Colon (tissue), 2 donors: ENCODE results near the gene ZBTB40.

Experiments used
- FAIRE-seq: peaks from 2 replicates; lab custom pipeline; 2012; peaks lifted over from hg19 to GRCh38; lab: Jason Lieb, UNC
- donor health status: control.
- donor health status: control.

The ZBTB40 gene

GRCh38 chr1:22471610-22472009, 20.0 kb downstream of the ZBTB40 start:
- FAIRE-seq, result no peak

GRCh38 chr1:22472596-22472995, 20.9 kb downstream of the ZBTB40 start:
- FAIRE-seq, result no peak

- FAIRE-seq, result no peak
Measured at GRCh38 chr1:22473952-22474351, 22.3 kb downstream of the ZBTB40 start.

GRCh38 chr1:22476566-22476965, 24.9 kb downstream of the ZBTB40 start:
- no peak for FAIRE-seq

GRCh38 chr1:22483121-22483520, 31.5 kb downstream of the ZBTB40 start:
- FAIRE-seq, result no peak

- FAIRE-seq, result no peak
Measured at GRCh38 chr1:22484706-22485345, 33.2 kb downstream of the ZBTB40 start.

GRCh38 chr1:22485431-22485830, 33.8 kb downstream of the ZBTB40 start:
- no peak for FAIRE-seq

- FAIRE-seq, result no peak
Measured at GRCh38 chr1:22487781-22488180, 36.1 kb downstream of the ZBTB40 start.

- no peak for FAIRE-seq
Measured at GRCh38 chr1:22488319-22488718, 36.7 kb downstream of the ZBTB40 start.

GRCh38 chr1:22489278-22489677, 37.6 kb downstream of the ZBTB40 start:
- FAIRE-seq, result no peak

GRCh38 chr1:22489823-22490222, 38.2 kb downstream of the ZBTB40 start:
- FAIRE-seq, result no peak

GRCh38 chr1:22490309-22490708, 38.7 kb downstream of the ZBTB40 start:
- FAIRE-seq, result no peak

GRCh38 chr1:22491995-22492715, 40.5 kb downstream of the ZBTB40 start:
- FAIRE-seq, result no peak

- no peak for FAIRE-seq
Measured at GRCh38 chr1:22494144-22494543, 42.5 kb downstream of the ZBTB40 start.

- no peak for FAIRE-seq
Measured at GRCh38 chr1:22494943-22495579, 43.4 kb downstream of the ZBTB40 start.

GRCh38 chr1:22496536-22497160, 45.0 kb downstream of the ZBTB40 start:
- no peak for FAIRE-seq

- no peak for FAIRE-seq
Measured at GRCh38 chr1:22498463-22498862, 46.8 kb downstream of the ZBTB40 start.

GRCh38 chr1:22500058-22500457, 48.4 kb downstream of the ZBTB40 start:
- FAIRE-seq, result no peak

- no peak for FAIRE-seq
Measured at GRCh38 chr1:22500471-22500870, 48.8 kb downstream of the ZBTB40 start.

- no peak for FAIRE-seq
Measured at GRCh38 chr1:22502202-22502601, 50.6 kb downstream of the ZBTB40 start.

- FAIRE-seq, result no peak
Measured at GRCh38 chr1:22503721-22504410, 52.2 kb downstream of the ZBTB40 start.

GRCh38 chr1:22506130-22506692, 54.6 kb downstream of the ZBTB40 start:
- no peak for FAIRE-seq
